22Rv1 (cell line): ENCODE data around the gene DDX42.

Source experiments
- ZFX ChIP-seq: fragments of 450-650 bp; IDR thresholded peaks from 2 replicates; pipeline ENCODE4 v1.6.1; 2017; ENCODE audit warnings: antibody characterized with exemption, borderline replicate concordance
- TF ChIP-seq, protein P1 (sequence below): fragments of 450-650 bp; IDR thresholded peaks from 2 replicates; pipeline ENCODE4 v1.5.1; 2017; ENCODE audit warnings: mild to moderate bottlenecking

DNA sequence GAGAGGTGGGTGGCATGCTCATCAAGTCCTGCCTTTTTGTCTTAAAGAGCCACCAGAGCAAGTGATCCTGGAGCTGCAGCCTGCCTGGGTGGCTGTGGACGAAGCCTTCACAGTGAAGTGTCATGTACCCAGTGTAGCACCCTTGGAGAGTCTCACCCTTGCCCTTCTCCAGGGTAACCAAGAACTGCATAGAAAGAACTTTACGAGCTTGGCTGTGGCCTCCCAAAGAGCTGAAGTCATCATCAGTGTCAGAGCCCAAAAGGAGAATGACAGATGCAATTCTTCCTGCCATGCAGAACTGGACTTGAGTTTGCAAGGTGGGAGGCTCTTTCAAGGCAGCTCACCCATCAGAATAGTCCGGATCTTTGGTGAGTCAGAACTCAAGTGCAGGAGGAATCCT is 85.3 kb downstream of the DDX42 start:
- TF ChIP-seq, protein P1, sequence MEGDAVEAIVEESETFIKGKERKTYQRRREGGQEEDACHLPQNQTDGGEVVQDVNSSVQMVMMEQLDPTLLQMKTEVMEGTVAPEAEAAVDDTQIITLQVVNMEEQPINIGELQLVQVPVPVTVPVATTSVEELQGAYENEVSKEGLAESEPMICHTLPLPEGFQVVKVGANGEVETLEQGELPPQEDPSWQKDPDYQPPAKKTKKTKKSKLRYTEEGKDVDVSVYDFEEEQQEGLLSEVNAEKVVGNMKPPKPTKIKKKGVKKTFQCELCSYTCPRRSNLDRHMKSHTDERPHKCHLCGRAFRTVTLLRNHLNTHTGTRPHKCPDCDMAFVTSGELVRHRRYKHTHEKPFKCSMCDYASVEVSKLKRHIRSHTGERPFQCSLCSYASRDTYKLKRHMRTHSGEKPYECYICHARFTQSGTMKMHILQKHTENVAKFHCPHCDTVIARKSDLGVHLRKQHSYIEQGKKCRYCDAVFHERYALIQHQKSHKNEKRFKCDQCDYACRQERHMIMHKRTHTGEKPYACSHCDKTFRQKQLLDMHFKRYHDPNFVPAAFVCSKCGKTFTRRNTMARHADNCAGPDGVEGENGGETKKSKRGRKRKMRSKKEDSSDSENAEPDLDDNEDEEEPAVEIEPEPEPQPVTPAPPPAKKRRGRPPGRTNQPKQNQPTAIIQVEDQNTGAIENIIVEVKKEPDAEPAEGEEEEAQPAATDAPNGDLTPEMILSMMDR: no peak
- no peak for TF ChIP-seq ZFX
